Endothelial cell of umbilical vein (primary cell): Measurements from ENCODE around the gene DTD1. TPM values are rescaled to one million over a fixed set of nuclear protein-coding genes. Genes with fewer than 3 reads are reported as not detected.

ENCODE experiments used
- BruUV-seq: library from RNA; stranded (reverse); fragments of 400-500 nt; replicated peaks from 2 replicates; lab custom pipeline; 2021; lab: Mats Ljungman, UMichigan
- CTCF ChIA-PET: fragments of 300-600, 350-600 bp; sonication (Branson Sonifier 250); formaldehyde crosslinking; loops from one replicate; lab custom pipeline; 2021; ENCODE audit warnings: antibody characterized with exemption, inconsistent platforms; lab: Charles Lee
- POLR2A ChIA-PET: fragments of 300-600, 350-600 bp; sonication (Branson Sonifier 250); formaldehyde crosslinking; loops from one replicate; lab custom pipeline; 2021; ENCODE audit warnings: antibody characterized with exemption, inconsistent platforms; lab: Charles Lee
- DNase-seq: peaks from one replicate; pipeline ENCODE4 v3.0.0-alpha.2; 2011; ENCODE audit warnings: low read depth, low spot score
- FAIRE-seq: peaks from 2 replicates; lab custom pipeline; 2011; peaks lifted over from hg19 to GRCh38; lab: Jason Lieb, UNC
- H2AFZ ChIP-seq: 2 replicates; pipeline ENCODE4 v1.6.0; 2012; ENCODE audit warnings: low read depth, low read length, control low read depth, inconsistent platforms
- H3K27ac ChIP-seq: 2 replicates; pipeline ENCODE4 v1.5.1; 2011; ENCODE audit warnings: low read depth, mild to moderate bottlenecking, control low read depth, low read length, moderate library complexity; ENCODE audit not compliant: insufficient read depth
- H3K27me3 ChIP-seq, 2 experiments: 2 replicates each; pipeline versions ENCODE4 v1.6.0 to v1.6.1; 2011; ENCODE audit warnings: low read length in 2 of 2, mixed read lengths in 1 of 2; ENCODE audit not compliant: control insufficient read depth in 2 of 2, insufficient read depth in 2 of 2
- H3K36me3 ChIP-seq, 2 experiments: 2 replicates in 1 of 2; 3 replicates in 1 of 2; pipeline ENCODE4 v1.5.1; 2011; ENCODE audit warnings: low read length in 2 of 2, mild to moderate bottlenecking in 1 of 2, moderate library complexity in 1 of 2; ENCODE audit not compliant: control insufficient read depth in 2 of 2, insufficient read depth in 2 of 2; ENCODE audit errors: extremely low read depth in 1 of 2
- H3K4me1 ChIP-seq: 3 replicates; pipeline ENCODE4 v1.5.1; 2011; ENCODE audit warnings: mild to moderate bottlenecking, low read length; ENCODE audit not compliant: control insufficient read depth, insufficient read depth; ENCODE audit errors: extremely low read depth
- H3K4me2 ChIP-seq: 2 replicates; pipeline ENCODE4 v1.6.1; 2011; ENCODE audit warnings: low read length, control low read depth, mixed read lengths; ENCODE audit not compliant: insufficient read depth
- H3K4me3 ChIP-seq, 3 experiments: fragments of 200-600 bp in 1 of 3; sonication (generic), shearing (Covaris generic) in 1 of 3; replicated peaks in 1 of 3; 2 replicates each; pipeline ENCODE4 v1.5.1; 2011 to 2016; ENCODE audit warnings: control low read depth in 3 of 3, low read length in 3 of 3, mild to moderate bottlenecking in 2 of 3, inconsistent platforms in 1 of 3, low read depth in 1 of 3, moderate library complexity in 1 of 3; ENCODE audit not compliant: insufficient read depth in 1 of 3
- H3K79me2 ChIP-seq: 2 replicates; pipeline ENCODE4 v1.6.0; 2012; ENCODE audit warnings: low read length, inconsistent platforms; ENCODE audit not compliant: control insufficient read depth, insufficient read depth
- H3K9ac ChIP-seq: replicated peaks from 2 replicates; pipeline ENCODE3; 2011; ENCODE audit warnings: low read length, control low read depth; ENCODE audit not compliant: insufficient read depth; ENCODE audit errors: extremely low read depth
- H3K9me1 ChIP-seq: replicated peaks from 3 replicates; pipeline ENCODE4 v1.6.0; 2011; ENCODE audit warnings: mild to moderate bottlenecking, low read length; ENCODE audit not compliant: control insufficient read depth, insufficient read depth; ENCODE audit errors: extremely low read depth
- H3K9me3 ChIP-seq: replicated peaks from 2 replicates; pipeline ENCODE4 v1.5.1; 2012; ENCODE audit warnings: low read length, inconsistent platforms; ENCODE audit not compliant: control insufficient read depth, insufficient read depth
- H4K20me1 ChIP-seq: replicated peaks from 2 replicates; pipeline ENCODE3; 2011; ENCODE audit warnings: mild to moderate bottlenecking, low read length; ENCODE audit not compliant: control insufficient read depth, insufficient read depth; ENCODE audit errors: extremely low read depth
- CTCF ChIP-seq, 2 donors: IDR thresholded peaks; 1 replicate in 1 of 2; 2 replicates in 1 of 2; pipeline ENCODE4 v1.5.1; 2011; ENCODE audit warnings: low read length in 2 of 2, mild to moderate bottlenecking in 2 of 2, moderate library complexity in 2 of 2, control low read depth in 1 of 2, inconsistent platforms in 1 of 2, low read depth in 1 of 2; ENCODE audit not compliant: insufficient read depth in 1 of 2; ENCODE audit errors: extremely low read depth in 1 of 2
- EZH2 ChIP-seq: IDR thresholded peaks from 2 replicates; pipeline ENCODE4 v1.6.1; 2012; ENCODE audit warnings: borderline replicate concordance, low read depth, mild to moderate bottlenecking, moderate library complexity, low read length, inconsistent platforms; ENCODE audit not compliant: severe bottlenecking
- FOS ChIP-seq: IDR thresholded peaks from 2 replicates; pipeline ENCODE4 v1.6.1; 2011; ENCODE audit warnings: mild to moderate bottlenecking, low read length, moderate library complexity, borderline replicate concordance; ENCODE audit not compliant: insufficient read depth
- GATA2 ChIP-seq: IDR thresholded peaks from 2 replicates; pipeline ENCODE4 v1.7.0; 2011; ENCODE audit warnings: low read depth, mild to moderate bottlenecking, moderate library complexity, mixed read lengths, low read length; ENCODE audit not compliant: insufficient read length, insufficient read depth
- JUN ChIP-seq: IDR thresholded peaks from 2 replicates; pipeline ENCODE4 v1.6.1; 2011; ENCODE audit warnings: borderline replicate concordance, low read depth; ENCODE audit not compliant: insufficient read length, insufficient read depth
- MAX ChIP-seq: IDR thresholded peaks from 2 replicates; pipeline ENCODE4 v1.6.1; 2011; ENCODE audit not compliant: insufficient read depth, insufficient read length
- MYC ChIP-seq: IDR thresholded peaks from one replicate; pipeline ENCODE4 v1.6.1; 2011; ENCODE audit warnings: mild to moderate bottlenecking, low read depth, low read length
- POLR2A ChIP-seq: IDR thresholded peaks from 2 replicates; pipeline ENCODE4 v1.6.1; 2012; ENCODE audit warnings: low read depth, mild to moderate bottlenecking, control low read depth, low read length
- POLR2AphosphoS5 ChIP-seq: IDR thresholded peaks from 2 replicates; pipeline ENCODE4 v1.6.1; 2012; ENCODE audit warnings: low read depth, mild to moderate bottlenecking, control low read depth, low read length, moderate library complexity; ENCODE audit not compliant: insufficient read depth
- dilution Hi-C: fragments of 300-500 bp; cut with MboI; formaldehyde crosslinking; loops from one replicate; pipeline ENCODE4 v1.15.0; 2019; ENCODE audit warnings: low sequenced_read_pairs; ENCODE audit not compliant: extremely low pct_ligation_motif_present
- intact Hi-C: fragments of 100-400 bp; cut with micrococcal nuclease; formaldehyde crosslinking; loops from one replicate; pipeline ENCODE4 v1.10.0; 2022
- polyA plus RNA-seq, 4 experiments: library from polyadenylated mRNA; depleted of rRNA in 3 of 4; stranded (reverse) in 3 of 4; unstranded in 1 of 4; fragments of >200 nt; gene quantifications; 2 replicates each; pipeline versions ENCODE4 v1.2.1 to v1.2.3, GENCODE V29; 2011 to 2012; ENCODE audit warnings: missing spikeins in 1 of 4
- total RNA-seq: library from RNA; stranded (reverse); gene quantifications from 2 replicates; pipeline ENCODE4 v1.2.3, GENCODE V29; 2021

DTD1 gene
- total and polyA plus RNA-seq, 2 donors (not counting 3 experiments of a cell fraction or from before 2014, with no cell fraction given): 48.2 to 50.8 TPM

- TF ChIP-seq POLR2A (no peak), JUN (no peak), CTCF (IDR thresholded peaks at IDR 0.05; ENCODE audit: extremely low read depth in 1 of 2, insufficient read depth in 1 of 2, low read depth in 1 of 2, low read length in 2 of 2) (no peak), FOS (no peak), EZH2 (no peak), MYC (no peak), MAX (no peak), POLR2AphosphoS5 (no peak), GATA2 (no peak)
- no peaks in the 10 kb centered on the region for H3K9me1 ChIP-seq
- H3K4me3 ChIP-seq: no peak overlapping the region
- no peak for DNase-seq
- POLR2A ChIA-PET: no interaction called here
- dilution Hi-C loops (no loop called here), intact Hi-C loops (no loop called here)
- no peak overlapping the region for H3K27ac ChIP-seq
- H3K27me3 ChIP-seq: no peaks in the 10 kb centered on the region
- no peak overlapping the region for H3K4me2 ChIP-seq
- no peaks in the 10 kb centered on the region for H3K36me3 ChIP-seq
- CTCF ChIA-PET: no interaction called here
- no peak overlapping the region for H2AFZ ChIP-seq
- peaks cover 5% of the 10 kb centered on the region for H3K4me1 ChIP-seq
- no peaks in the 10 kb centered on the region for H4K20me1 ChIP-seq
- no peaks in the 10 kb centered on the region for H3K79me2 ChIP-seq
- H3K9me3 ChIP-seq: no peaks in the 10 kb centered on the region
- no TSS peak for BruUV-seq
- no peak overlapping the region for H3K9ac ChIP-seq
- no peak for FAIRE-seq
These were observed 208.5 kb downstream of the DTD1 start for GRCh38 chr20:18796282-18796833.
